ENCODE data around the gene SHISA9. TPM values are rescaled to one million over a fixed set of nuclear protein-coding genes. Genes with fewer than 3 reads are reported as not detected.

SHISA9 gene
- total RNA-seq, 1 donor from 2014 or later: 5.3 TPM

- no peak overlapping the region for H3K4me3 Mint-ChIP-seq
- peaks cover 7% of the 10 kb centered on the region for H3K27me3 Mint-ChIP-seq
- no peaks in the 10 kb centered on the region for H3K36me3 Mint-ChIP-seq
- no peaks in the 10 kb centered on the region for H3K4me1 Mint-ChIP-seq (ENCODE audit: unreplicated experiment)
- no peak for DNase-seq (ENCODE audit: extremely low spot score, unreplicated experiment)
- H3K9me3 Mint-ChIP-seq: no peaks in the 10 kb centered on the region
- TF ChIP-seq CTCF (conservative IDR thresholded peaks at IDR 0.05): no peak
- no peak overlapping the region for H3K27ac Mint-ChIP-seq
These were observed 216.7 kb downstream of the SHISA9 start for GRCh38 chr16:13118091-13118490.

- no peaks in the 10 kb centered on the region for H3K4me1 Mint-ChIP-seq (ENCODE audit: unreplicated experiment)
- no peaks in the 10 kb centered on the region for H3K9me3 Mint-ChIP-seq
- no peak for TF ChIP-seq CTCF (conservative IDR thresholded peaks at IDR 0.05)
- no peak overlapping the region for H3K4me3 Mint-ChIP-seq
- H3K36me3 Mint-ChIP-seq: no peaks in the 10 kb centered on the region
- no peak for DNase-seq (ENCODE audit: extremely low spot score, unreplicated experiment)
- H3K27ac Mint-ChIP-seq: no peak overlapping the region
- H3K27me3 Mint-ChIP-seq: peaks cover 10% of the 10 kb centered on the region
These were observed 218.7 kb downstream of the SHISA9 start for GRCh38 chr16:13120091-13120490.

- H3K27me3 Mint-ChIP-seq: peaks cover 10% of the 10 kb centered on the region
- H3K27ac Mint-ChIP-seq: no peak overlapping the region
- TF ChIP-seq CTCF (conservative IDR thresholded peaks at IDR 0.05): no peak
- no peaks in the 10 kb centered on the region for H3K9me3 Mint-ChIP-seq
- no peaks in the 10 kb centered on the region for H3K36me3 Mint-ChIP-seq
- H3K4me1 Mint-ChIP-seq (ENCODE audit: unreplicated experiment): no peaks in the 10 kb centered on the region
- H3K4me3 Mint-ChIP-seq: no peak overlapping the region
- no peak for DNase-seq (ENCODE audit: extremely low spot score, unreplicated experiment)
These were observed 219.2 kb downstream of the SHISA9 start for GRCh38 chr16:13120557-13120956.

GRCh38 chr16:13123991-13124390 is 222.6 kb downstream of the SHISA9 start:
- Mint-ChIP-seq H3K9me3 (no peaks in the 10 kb centered on the region), H3K4me3 (no peak overlapping the region), H3K4me1 (ENCODE audit: unreplicated experiment) (no peaks in the 10 kb centered on the region), H3K36me3 (no peaks in the 10 kb centered on the region), H3K27ac (no peak overlapping the region), H3K27me3 (peaks cover 13% of the 10 kb centered on the region)
- TF ChIP-seq CTCF (conservative IDR thresholded peaks at IDR 0.05): no peak
- DNase-seq (ENCODE audit: extremely low spot score, unreplicated experiment): no peak

- Mint-ChIP-seq H3K9me3 (no peaks in the 10 kb centered on the region), H3K36me3 (no peaks in the 10 kb centered on the region), H3K27me3 (peaks cover 8% of the 10 kb centered on the region), H3K4me1 (ENCODE audit: unreplicated experiment) (no peaks in the 10 kb centered on the region), H3K4me3 (no peak overlapping the region), H3K27ac (no peak overlapping the region)
- no peak for DNase-seq (ENCODE audit: extremely low spot score, unreplicated experiment)
- no peak for TF ChIP-seq CTCF (conservative IDR thresholded peaks at IDR 0.05)
These were observed 225.7 kb downstream of the SHISA9 start for GRCh38 chr16:13127144-13127543.

- H3K36me3 Mint-ChIP-seq: no peaks in the 10 kb centered on the region
- H3K9me3 Mint-ChIP-seq: no peaks in the 10 kb centered on the region
- DNase-seq (ENCODE audit: extremely low spot score, unreplicated experiment): no peak
- H3K4me1 Mint-ChIP-seq (ENCODE audit: unreplicated experiment): no peaks in the 10 kb centered on the region
- no peak overlapping the region for H3K4me3 Mint-ChIP-seq
- peaks cover 6% of the 10 kb centered on the region for H3K27me3 Mint-ChIP-seq
- no peak for TF ChIP-seq CTCF (conservative IDR thresholded peaks at IDR 0.05)
- no peak overlapping the region for H3K27ac Mint-ChIP-seq
These were observed 229.2 kb downstream of the SHISA9 start for GRCh38 chr16:13130586-13130985.

Data from type B pancreatic cell (in vitro differentiated cells).